ENCODE data around the gene DTX3.
"Not testable (repeated sequence)": the region's sequence is repeated elsewhere in the genome, so short reads cannot be mapped to it uniquely, and the experiment has no call there.

DTX3 gene, protein sequence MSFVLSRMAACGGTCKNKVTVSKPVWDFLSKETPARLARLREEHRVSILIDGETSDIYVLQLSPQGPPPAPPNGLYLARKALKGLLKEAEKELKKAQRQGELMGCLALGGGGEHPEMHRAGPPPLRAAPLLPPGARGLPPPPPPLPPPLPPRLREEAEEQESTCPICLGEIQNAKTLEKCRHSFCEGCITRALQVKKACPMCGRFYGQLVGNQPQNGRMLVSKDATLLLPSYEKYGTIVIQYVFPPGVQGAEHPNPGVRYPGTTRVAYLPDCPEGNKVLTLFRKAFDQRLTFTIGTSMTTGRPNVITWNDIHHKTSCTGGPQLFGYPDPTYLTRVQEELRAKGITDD

GRCh38 chr12:57604454-57604991, at the start of gene DTX3:
TSS of gene DTX3 (plus strand) at chr12:57604824. CDS start at chr12:57606518, 1,694 bp downstream.
- peak within 1 kb of the TSS; percentile 17 for H3K27ac ChIP-seq
- TF ChIP-seq CTCF (IDR thresholded peaks at IDR 0.05): no peak

- no peak for TF ChIP-seq CTCF (IDR thresholded peaks at IDR 0.05)
- no peak for TF ChIP-seq ZFX (IDR thresholded peaks at IDR 0.05; ENCODE audit: borderline replicate concordance)
- H3K27ac ChIP-seq: no peak overlapping the region
Measured at GRCh38 chr12:57554897-57555296, 49.7 kb upstream of the DTX3 start.

- TF ChIP-seq ZFX (IDR thresholded peaks at IDR 0.05; ENCODE audit: borderline replicate concordance) (no peak), CTCF (IDR thresholded peaks at IDR 0.05) (no peak)
Measured at GRCh38 chr12:57558864-57559263, 45.8 kb upstream of the DTX3 start.

DNA sequence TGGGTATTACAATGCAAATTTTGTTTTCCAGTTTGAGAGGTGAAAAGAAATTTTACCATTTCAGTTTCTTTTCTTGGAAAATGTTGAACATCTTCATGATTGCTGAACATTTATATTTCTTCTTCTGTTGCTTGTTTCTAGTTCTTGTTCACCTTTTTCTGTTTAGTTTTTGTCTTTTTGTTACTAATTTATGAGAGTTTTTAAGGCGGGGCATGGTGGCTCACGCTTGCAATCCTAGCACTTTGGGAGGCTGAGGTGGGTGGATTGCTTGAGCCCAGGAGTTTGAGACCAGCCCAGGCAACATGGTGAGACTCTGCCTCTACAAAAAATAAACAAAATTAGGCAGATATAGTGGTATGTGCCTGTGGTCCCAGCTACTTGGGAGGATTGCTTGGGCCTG, 44.1 kb upstream of the DTX3 start:
- TF ChIP-seq ZFX (IDR thresholded peaks at IDR 0.05; ENCODE audit: borderline replicate concordance) (no peak), CTCF (IDR thresholded peaks at IDR 0.05) (no peak)
- no peak overlapping the region for H3K27ac ChIP-seq

More at GRCh38 chr12:57558864-57559263, 45.8 kb upstream of the DTX3 start:
- H3K27ac ChIP-seq: no peak overlapping the region

DNA sequence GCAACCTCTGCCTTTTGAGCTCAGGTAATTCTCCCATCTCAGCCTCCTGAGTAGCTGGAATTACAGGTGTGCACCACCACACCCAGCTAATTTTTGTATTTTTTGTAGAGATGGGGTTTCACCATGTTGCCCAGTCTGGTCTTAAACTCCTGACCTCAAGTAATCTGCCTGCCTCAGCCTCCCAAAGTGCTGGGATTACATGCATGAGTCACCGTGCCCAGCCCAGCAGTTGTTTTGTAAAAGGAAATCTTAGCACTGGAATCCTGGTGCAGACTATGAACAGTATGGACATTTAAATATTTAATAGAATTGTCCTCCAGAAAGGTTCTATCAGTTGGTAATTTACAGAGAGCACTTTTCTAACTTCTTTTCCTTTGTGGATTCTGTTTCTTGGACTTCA, 43.5 kb upstream of the DTX3 start:
- not testable (repeated sequence) for H3K27ac ChIP-seq

- no peak overlapping the region for H3K27ac ChIP-seq
- TF ChIP-seq CTCF (IDR thresholded peaks at IDR 0.05): no peak
- TF ChIP-seq ZFX (IDR thresholded peaks at IDR 0.05; ENCODE audit: borderline replicate concordance): no peak
Measured at GRCh38 chr12:57563358-57563757, 41.3 kb upstream of the DTX3 start.

- TF ChIP-seq ZFX (IDR thresholded peaks at IDR 0.05; ENCODE audit: borderline replicate concordance): no peak
- no peak overlapping the region for H3K27ac ChIP-seq
Measured at GRCh38 chr12:57564178-57564740, 40.4 kb upstream of the DTX3 start.

DNA sequence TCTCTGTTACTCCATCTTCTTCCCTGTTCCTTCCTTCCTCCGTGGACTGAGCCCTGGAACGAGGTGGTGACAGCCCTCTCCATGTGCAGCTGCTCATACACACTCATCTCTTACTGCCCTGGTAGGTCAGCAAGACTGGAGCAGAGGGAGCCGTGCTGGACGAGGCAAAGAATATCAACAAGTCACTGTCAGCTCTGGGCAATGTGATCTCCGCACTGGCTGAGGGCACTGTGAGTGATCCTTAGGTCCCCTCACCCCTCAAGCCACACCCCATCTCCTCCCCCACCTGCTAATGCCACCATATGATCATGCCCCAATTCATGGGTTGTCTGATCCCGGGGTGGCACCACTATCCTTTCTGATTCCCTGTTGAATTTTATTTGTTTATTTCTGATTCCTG, 35.8 kb upstream of the DTX3 start:
- no peak for TF ChIP-seq CTCF (IDR thresholded peaks at IDR 0.05)
- TF ChIP-seq ZFX (IDR thresholded peaks at IDR 0.05; ENCODE audit: borderline replicate concordance): no peak
- H3K27ac ChIP-seq: no peak overlapping the region
